Hepatocyte (in vitro differentiated cells): ENCODE results near the gene RASA3. TPM values are rescaled to one million over a fixed set of nuclear protein-coding genes. Genes with fewer than 3 reads are reported as not detected.

Source experiments
- DNase-seq: peaks from one replicate; pipeline ENCODE4 v3.0.0-alpha.2; 2016; ENCODE audit warnings: low spot score
- H2AFZ ChIP-seq: fragments of 200-600 bp; sonication (generic); 2 replicates; pipeline ENCODE4 v1.6.0; 2016; ENCODE audit warnings: antibody characterized with exemption, mild to moderate bottlenecking
- H3K27ac ChIP-seq: fragments of 200-600 bp; sonication (generic); 2 replicates; pipeline ENCODE4 v1.5.1; 2016; ENCODE audit warnings: mild to moderate bottlenecking
- H3K27me3 ChIP-seq: fragments of 200-600 bp; sonication (generic); 2 replicates; pipeline ENCODE4 v1.6.1; 2016
- H3K36me3 ChIP-seq: fragments of 200-600 bp; sonication (generic); replicated peaks from 2 replicates; pipeline ENCODE4 v1.5.1; 2016; ENCODE audit warnings: low read depth; ENCODE audit not compliant: insufficient read depth
- H3K4me1 ChIP-seq: fragments of 200-600 bp; sonication (generic); 2 replicates; pipeline ENCODE4 v1.5.1; 2016; ENCODE audit warnings: mild to moderate bottlenecking, moderate library complexity; ENCODE audit not compliant: insufficient read depth
- H3K4me2 ChIP-seq: fragments of 200-600 bp; sonication (generic); 2 replicates; pipeline ENCODE4 v1.6.0; 2016
- H3K4me3 ChIP-seq: fragments of 200-600 bp; sonication (generic); 2 replicates; pipeline ENCODE4 v1.5.1; 2016; ENCODE audit warnings: mild to moderate bottlenecking
- H3K79me2 ChIP-seq: fragments of 200-600 bp; sonication (generic); 2 replicates; pipeline ENCODE4 v1.6.0; 2017; ENCODE audit warnings: mild to moderate bottlenecking
- H3K9me2 ChIP-seq: fragments of 200-600 bp; sonication (generic); replicated peaks from 2 replicates; pipeline ENCODE4 v1.6.0; 2017; ENCODE audit warnings: mild to moderate bottlenecking; ENCODE audit not compliant: insufficient read depth
- H3K9me3 ChIP-seq: fragments of 200-600 bp; sonication (generic); 2 replicates; pipeline ENCODE4 v1.5.1; 2016; ENCODE audit warnings: low read depth, mild to moderate bottlenecking
- H4K20me1 ChIP-seq: fragments of 200-600 bp; sonication (generic); 2 replicates; pipeline ENCODE4 v1.6.0; 2016; ENCODE audit warnings: mild to moderate bottlenecking; ENCODE audit not compliant: insufficient read depth, poor library complexity, severe bottlenecking
- EZH2 ChIP-seq: fragments of 200-600 bp; sonication (generic); IDR thresholded peaks from 2 replicates; pipeline ENCODE4 v1.6.1; 2016; ENCODE audit warnings: antibody characterized with exemption, mild to moderate bottlenecking, borderline replicate concordance
- EZH2phosphoT487 ChIP-seq: fragments of 200-600 bp; sonication (generic); IDR thresholded peaks from one replicate; pipeline ENCODE4 v1.6.1; 2018; ENCODE audit warnings: antibody characterized with exemption, mild to moderate bottlenecking, low read depth, moderate library complexity; ENCODE audit not compliant: unreplicated experiment, severe bottlenecking
- WGBS: methylation state at CpG from one replicate; pipeline ENCODE4 v1.1.6; 2016; ENCODE audit warnings: low lambda C conversion rate; ENCODE audit errors: missing lambda C conversion rate; 5-methylcytosine and 5-hydroxymethylcytosine counted together
- polyA plus RNA-seq: library from polyadenylated mRNA; unstranded; fragments of >200 nt; fragmentation: Nextera tagmentation; extraction: Ambion mirVana; gene quantifications from 2 replicates; pipeline ENCODE4 v1.2.1, GENCODE V29; 2016
- total RNA-seq: library from RNA; depleted of rRNA; stranded (reverse); fragments of >200 nt; gene quantifications from 2 replicates; pipeline ENCODE4 v1.2.3, GENCODE V29; 2014
- TF ChIP-seq, protein P1 (sequence below): fragments of 200-600 bp; sonication (generic); IDR thresholded peaks from 2 replicates; pipeline ENCODE4 v1.5.1; 2016; ENCODE audit warnings: antibody characterized with exemption, mild to moderate bottlenecking; ENCODE audit not compliant: poor library complexity

The RASA3 gene
- total and polyA plus RNA-seq, 2 experiments from 2014 or later: 5.6 to 6.1 TPM

GRCh38 chr13:114015111-114015968 is 117.1 kb downstream of the RASA3 start:
- Histone ChIP-seq H3K27ac (no peak overlapping the region), H3K79me2 (no peaks in the 10 kb centered on the region), H3K4me1 (no peaks in the 10 kb centered on the region), H4K20me1 (no peaks in the 10 kb centered on the region), H3K27me3 (no peaks in the 10 kb centered on the region), H3K4me2 (no peak overlapping the region), H3K9me3 (no peaks in the 10 kb centered on the region), H3K9me2 (no peaks in the 10 kb centered on the region), H2AFZ (no peak overlapping the region), H3K4me3 (no peak overlapping the region), H3K36me3 (no peaks in the 10 kb centered on the region)
- no peak for DNase-seq
- TF ChIP-seq EZH2 (no peak), EZH2phosphoT487 (no peak)
- TF ChIP-seq, protein P1, sequence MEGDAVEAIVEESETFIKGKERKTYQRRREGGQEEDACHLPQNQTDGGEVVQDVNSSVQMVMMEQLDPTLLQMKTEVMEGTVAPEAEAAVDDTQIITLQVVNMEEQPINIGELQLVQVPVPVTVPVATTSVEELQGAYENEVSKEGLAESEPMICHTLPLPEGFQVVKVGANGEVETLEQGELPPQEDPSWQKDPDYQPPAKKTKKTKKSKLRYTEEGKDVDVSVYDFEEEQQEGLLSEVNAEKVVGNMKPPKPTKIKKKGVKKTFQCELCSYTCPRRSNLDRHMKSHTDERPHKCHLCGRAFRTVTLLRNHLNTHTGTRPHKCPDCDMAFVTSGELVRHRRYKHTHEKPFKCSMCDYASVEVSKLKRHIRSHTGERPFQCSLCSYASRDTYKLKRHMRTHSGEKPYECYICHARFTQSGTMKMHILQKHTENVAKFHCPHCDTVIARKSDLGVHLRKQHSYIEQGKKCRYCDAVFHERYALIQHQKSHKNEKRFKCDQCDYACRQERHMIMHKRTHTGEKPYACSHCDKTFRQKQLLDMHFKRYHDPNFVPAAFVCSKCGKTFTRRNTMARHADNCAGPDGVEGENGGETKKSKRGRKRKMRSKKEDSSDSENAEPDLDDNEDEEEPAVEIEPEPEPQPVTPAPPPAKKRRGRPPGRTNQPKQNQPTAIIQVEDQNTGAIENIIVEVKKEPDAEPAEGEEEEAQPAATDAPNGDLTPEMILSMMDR: no peak
- 96% methylated on average over 40 of the region's 40 CpGs for WGBS

GRCh38 chr13:114013952-114014629 is 118.3 kb downstream of the RASA3 start:
- H3K9me3 ChIP-seq: no peaks in the 10 kb centered on the region
- H3K4me3 ChIP-seq: no peak overlapping the region
- DNase-seq: no peak
- no peaks in the 10 kb centered on the region for H3K9me2 ChIP-seq
- H3K4me2 ChIP-seq: no peak overlapping the region
- TF ChIP-seq, protein P1: no peak
- no peak for TF ChIP-seq EZH2phosphoT487
- TF ChIP-seq EZH2: no peak
- no peaks in the 10 kb centered on the region for H4K20me1 ChIP-seq
- 96% methylated on average over 17 of the region's 22 CpGs for WGBS
- H3K27ac ChIP-seq: no peak overlapping the region
- H2AFZ ChIP-seq: no peak overlapping the region
- no peaks in the 10 kb centered on the region for H3K27me3 ChIP-seq
- no peaks in the 10 kb centered on the region for H3K36me3 ChIP-seq
- no peaks in the 10 kb centered on the region for H3K4me1 ChIP-seq
- H3K79me2 ChIP-seq: no peaks in the 10 kb centered on the region

DNA sequence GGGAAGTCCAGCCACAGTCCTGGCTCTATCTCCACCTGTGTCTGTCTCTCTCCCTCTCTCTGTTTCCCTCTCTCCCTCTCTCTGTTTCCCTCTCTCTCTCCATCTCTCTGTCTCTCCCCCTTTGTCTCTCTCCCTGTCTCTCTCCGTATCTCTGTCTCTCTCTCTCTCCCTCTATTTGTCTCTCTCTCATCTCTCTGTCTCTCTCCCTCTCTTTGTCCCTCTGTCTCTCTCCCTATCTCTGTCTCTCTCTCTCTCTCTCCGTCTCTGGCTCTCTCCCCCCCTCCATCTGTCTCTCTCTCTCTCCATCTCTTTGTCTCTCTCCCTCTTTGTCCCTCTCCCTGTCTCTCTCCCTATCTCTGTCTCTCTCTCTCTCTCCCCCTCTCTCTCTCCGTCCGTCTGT is 119.1 kb downstream of the RASA3 start:
- no peak for DNase-seq
- Histone ChIP-seq H3K4me3 (no peak overlapping the region), H3K79me2 (no peaks in the 10 kb centered on the region), H2AFZ (no peak overlapping the region), H3K4me2 (no peak overlapping the region), H3K27ac (no peak overlapping the region), H3K9me2 (no peaks in the 10 kb centered on the region), H3K27me3 (no peaks in the 10 kb centered on the region), H3K4me1 (no peaks in the 10 kb centered on the region), H3K9me3 (no peaks in the 10 kb centered on the region), H4K20me1 (no peaks in the 10 kb centered on the region), H3K36me3 (no peaks in the 10 kb centered on the region)
- 100% methylated on average over 1 of the region's 4 CpGs for WGBS
- TF ChIP-seq, protein P1: no peak
- no peak for TF ChIP-seq EZH2phosphoT487
- no peak for TF ChIP-seq EZH2
